ENCODE data around the gene SLX4. TPM values are rescaled to one million over a fixed set of nuclear protein-coding genes. Genes with fewer than 3 reads are reported as not detected.

The SLX4 gene
- total RNA-seq (2021; ENCODE audit: unreplicated experiment) (15.5 TPM), Bru-seq, nascent RNA (percentile 59 among the genes with signal in this experiment), BruChase-seq, experiment 1, labeled RNA remaining after a 2-hour chase (percentile 73 among the genes with signal in this experiment), BruChase-seq, experiment 2, labeled RNA remaining after a 6-hour chase (percentile 79 among the genes with signal in this experiment)
- 8.7 TPM for polyA plus RNA-seq (2012; ENCODE audit: insufficient read length)
- long read RNA-seq, partial matches to known transcripts: 3 of 17 reads
- long read RNA-seq, other reads (novel, unspliced or antisense): 14 of 17 reads

- CTCF ChIA-PET: no interaction called here
- in situ Hi-C loops (cut with HindIII; ENCODE audit: low pct_unique_long_range_greater_than_20kb, low sequenced_read_pairs) (no loop called here), intact Hi-C loops (cut with micrococcal nuclease; ENCODE audit: unreplicated experiment) (no loop called here)
- H3K9me3 ChIP-seq (ENCODE audit: control insufficient read depth, insufficient read depth, low read depth, low read length): no peaks in the 10 kb centered on the region
- H3K36me3 ChIP-seq (ENCODE audit: control insufficient read depth, insufficient read depth, low read length): peaks cover 3% of the 10 kb centered on the region; the same call in 1 of the 2 replicates
- peak; percentile 97 for ATAC-seq
- no peaks in the 10 kb centered on the region for H3K27me3 ChIP-seq (ENCODE audit: control insufficient read depth, insufficient read depth, low read length)
- TF ChIP-seq SIN3A (IDR thresholded peaks at IDR 0.05; ENCODE audit: borderline replicate concordance, insufficient read depth, low read depth, low read length): peak; percentile 36; the same call in 1 of the 2 replicates
- peak; percentile 90 for TF ChIP-seq TCF7L2 (IDR thresholded peaks at IDR 0.05; ENCODE audit: low read depth, low read length)
- TF ChIP-seq, protein P1, sequence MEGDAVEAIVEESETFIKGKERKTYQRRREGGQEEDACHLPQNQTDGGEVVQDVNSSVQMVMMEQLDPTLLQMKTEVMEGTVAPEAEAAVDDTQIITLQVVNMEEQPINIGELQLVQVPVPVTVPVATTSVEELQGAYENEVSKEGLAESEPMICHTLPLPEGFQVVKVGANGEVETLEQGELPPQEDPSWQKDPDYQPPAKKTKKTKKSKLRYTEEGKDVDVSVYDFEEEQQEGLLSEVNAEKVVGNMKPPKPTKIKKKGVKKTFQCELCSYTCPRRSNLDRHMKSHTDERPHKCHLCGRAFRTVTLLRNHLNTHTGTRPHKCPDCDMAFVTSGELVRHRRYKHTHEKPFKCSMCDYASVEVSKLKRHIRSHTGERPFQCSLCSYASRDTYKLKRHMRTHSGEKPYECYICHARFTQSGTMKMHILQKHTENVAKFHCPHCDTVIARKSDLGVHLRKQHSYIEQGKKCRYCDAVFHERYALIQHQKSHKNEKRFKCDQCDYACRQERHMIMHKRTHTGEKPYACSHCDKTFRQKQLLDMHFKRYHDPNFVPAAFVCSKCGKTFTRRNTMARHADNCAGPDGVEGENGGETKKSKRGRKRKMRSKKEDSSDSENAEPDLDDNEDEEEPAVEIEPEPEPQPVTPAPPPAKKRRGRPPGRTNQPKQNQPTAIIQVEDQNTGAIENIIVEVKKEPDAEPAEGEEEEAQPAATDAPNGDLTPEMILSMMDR (IDR thresholded peaks at IDR 0.05): no peak
- TF ChIP-seq, protein P2, sequence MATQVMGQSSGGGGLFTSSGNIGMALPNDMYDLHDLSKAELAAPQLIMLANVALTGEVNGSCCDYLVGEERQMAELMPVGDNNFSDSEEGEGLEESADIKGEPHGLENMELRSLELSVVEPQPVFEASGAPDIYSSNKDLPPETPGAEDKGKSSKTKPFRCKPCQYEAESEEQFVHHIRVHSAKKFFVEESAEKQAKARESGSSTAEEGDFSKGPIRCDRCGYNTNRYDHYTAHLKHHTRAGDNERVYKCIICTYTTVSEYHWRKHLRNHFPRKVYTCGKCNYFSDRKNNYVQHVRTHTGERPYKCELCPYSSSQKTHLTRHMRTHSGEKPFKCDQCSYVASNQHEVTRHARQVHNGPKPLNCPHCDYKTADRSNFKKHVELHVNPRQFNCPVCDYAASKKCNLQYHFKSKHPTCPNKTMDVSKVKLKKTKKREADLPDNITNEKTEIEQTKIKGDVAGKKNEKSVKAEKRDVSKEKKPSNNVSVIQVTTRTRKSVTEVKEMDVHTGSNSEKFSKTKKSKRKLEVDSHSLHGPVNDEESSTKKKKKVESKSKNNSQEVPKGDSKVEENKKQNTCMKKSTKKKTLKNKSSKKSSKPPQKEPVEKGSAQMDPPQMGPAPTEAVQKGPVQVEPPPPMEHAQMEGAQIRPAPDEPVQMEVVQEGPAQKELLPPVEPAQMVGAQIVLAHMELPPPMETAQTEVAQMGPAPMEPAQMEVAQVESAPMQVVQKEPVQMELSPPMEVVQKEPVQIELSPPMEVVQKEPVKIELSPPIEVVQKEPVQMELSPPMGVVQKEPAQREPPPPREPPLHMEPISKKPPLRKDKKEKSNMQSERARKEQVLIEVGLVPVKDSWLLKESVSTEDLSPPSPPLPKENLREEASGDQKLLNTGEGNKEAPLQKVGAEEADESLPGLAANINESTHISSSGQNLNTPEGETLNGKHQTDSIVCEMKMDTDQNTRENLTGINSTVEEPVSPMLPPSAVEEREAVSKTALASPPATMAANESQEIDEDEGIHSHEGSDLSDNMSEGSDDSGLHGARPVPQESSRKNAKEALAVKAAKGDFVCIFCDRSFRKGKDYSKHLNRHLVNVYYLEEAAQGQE (IDR thresholded peaks at IDR 0.05; ENCODE audit: insufficient read depth in 1 of 2, low read depth in 2 of 2, low read length in 1 of 2): 0 out of 4 replicates have a peak, but pooled peaks of 1 of the 2 experiments have one; percentile 35
- peak; percentile 71 for TF ChIP-seq POLR2AphosphoS5 (IDR thresholded peaks at IDR 0.05; ENCODE audit: low read depth, low read length)
- H3K4me1 ChIP-seq (ENCODE audit: control insufficient read depth, insufficient read depth, low read length): peaks cover 14% of the 10 kb centered on the region
- POLR2A ChIA-PET: no interaction called here
- peak within 1 kb of the TSS; percentile 82 for H3K27ac ChIP-seq (ENCODE audit: low read length)
- peak; percentile 58 for DNase-seq (ENCODE audit: low read depth, low spot score)
- H3K4me3 ChIP-seq (ENCODE audit: low read depth in 2 of 2, low read length in 2 of 2): peak within 1 kb of the TSS; percentile 57 to 96
- BruUV-seq (replicated peaks): no TSS peak
These were observed at the start of gene SLX4 for GRCh38 chr16:3611146-3611975. TSS of gene SLX4 (minus strand) at chr16:3611606. CDS start at chr16:3608964, 2,642 bp downstream.

- CTCF ChIA-PET: interaction anchor here (0.6 kb wide), 1 partner anchor 446 kb away, joined by 6 read pairs; no protein-coding TSS in a partner anchor
- Histone ChIP-seq H3K36me3 (ENCODE audit: control insufficient read depth, insufficient read depth, low read length) (peaks cover 2% of the 10 kb centered on the region), H3K9me3 (ENCODE audit: control insufficient read depth, insufficient read depth, low read depth, low read length) (no peaks in the 10 kb centered on the region), H3K4me3 (ENCODE audit: low read depth in 2 of 2, low read length in 2 of 2) (no peak overlapping the region), H3K4me1 (ENCODE audit: control insufficient read depth, insufficient read depth, low read length) (peaks cover 17% of the 10 kb centered on the region), H3K27ac (ENCODE audit: low read length) (no peak overlapping the region), H3K27me3 (ENCODE audit: control insufficient read depth, insufficient read depth, low read length) (no peaks in the 10 kb centered on the region)
- ATAC-seq (no peak), DNase-seq (ENCODE audit: low read depth, low spot score) (no peak)
- intact Hi-C loops (cut with micrococcal nuclease; ENCODE audit: unreplicated experiment): no loop called here
- POLR2A ChIA-PET: interaction anchor here (0.7 kb wide), 1 partner anchor 711 kb away, joined by 3 read pairs; no protein-coding TSS in a partner anchor
- TF ChIP-seq POLR2AphosphoS5 (IDR thresholded peaks at IDR 0.05; ENCODE audit: low read depth, low read length): peak; percentile 38; the same call in 1 of the 2 replicates
- TF ChIP-seq, protein P1 (IDR thresholded peaks at IDR 0.05): no peak
- in situ Hi-C loops (cut with HindIII; ENCODE audit: low pct_unique_long_range_greater_than_20kb, low sequenced_read_pairs): no loop called here
- TSS peak; percentile 68 for BruUV-seq (replicated peaks)
These were observed 47.8 kb upstream of the SLX4 start for GRCh38 chr16:3659251-3659650.
